PC-3 (cell line): ENCODE data around the gene DGLUCY. TPM values are rescaled to one million over a fixed set of nuclear protein-coding genes. Genes with fewer than 3 reads are reported as not detected.

Experiments used
- ATAC-seq: fragments of 200-7000 bp; cut with Tn5 transposase; 2 replicates; pipeline ENCODE4 v1.9.1; 2020; ENCODE audit warnings: mild to moderate bottlenecking, moderate library complexity
- BruUV-seq: library from RNA; stranded (reverse); fragments of 400-500 nt; replicated peaks from 2 replicates; lab custom pipeline; 2021; lab: Mats Ljungman, UMichigan
- CTCF ChIA-PET: fragments of 300-600 bp; sonication (Branson Sonifier 250); formaldehyde crosslinking; loops from one replicate; lab custom pipeline; 2022; ENCODE audit warnings: antibody characterized with exemption; lab: Charles Lee
- POLR2A ChIA-PET: fragments of 300-600 bp; sonication (Branson Sonifier 250); formaldehyde crosslinking; loops from one replicate; lab custom pipeline; 2022; ENCODE audit warnings: antibody characterized with exemption; ENCODE audit not compliant: unreplicated experiment; lab: Charles Lee
- DNase-seq: peaks from one replicate; pipeline ENCODE4 v3.0.0-alpha.2; 2015
- H2AFZ ChIP-seq: fragments of 300-600 bp; sonication (generic); 2 replicates; pipeline ENCODE4 v1.6.0; 2016; ENCODE audit warnings: antibody characterized with exemption, low read length
- H3F3A ChIP-seq: fragments of 300-600 bp; sonication (generic); one replicate; pipeline ENCODE4 v1.6.0; 2017; ENCODE audit warnings: antibody characterized with exemption, low read length, control low read depth, mild to moderate bottlenecking; ENCODE audit not compliant: unreplicated experiment
- H3K27ac ChIP-seq: fragments of 300-600 bp; sonication (generic); 2 replicates; pipeline ENCODE4 v1.5.1; 2016; ENCODE audit warnings: mild to moderate bottlenecking, low read length
- H3K27me3 ChIP-seq: fragments of 300-600 bp; sonication (generic); 2 replicates; pipeline ENCODE4 v1.6.1; 2016; ENCODE audit warnings: low read length, mixed read lengths
- H3K36me3 ChIP-seq: fragments of 300-600 bp; sonication (generic); 2 replicates; pipeline ENCODE4 v1.6.1; 2016; ENCODE audit warnings: low read depth, mixed run types, low read length, mixed read lengths
- H3K4me1 ChIP-seq: fragments of 300-600 bp; sonication (generic); 2 replicates; pipeline ENCODE4 v1.5.1; 2016; ENCODE audit warnings: low read length; ENCODE audit not compliant: insufficient read depth
- H3K4me2 ChIP-seq: fragments of 300-600 bp; sonication (generic); 2 replicates; pipeline ENCODE4 v1.6.0; 2016; ENCODE audit warnings: low read length
- H3K4me3 ChIP-seq: fragments of 300-600 bp; sonication (generic); 2 replicates; pipeline ENCODE4 v1.5.1; 2016; ENCODE audit warnings: mild to moderate bottlenecking, low read length, mixed read lengths
- H3K79me2 ChIP-seq: fragments of 300-600 bp; sonication (generic); 2 replicates; pipeline ENCODE4 v1.6.1; 2017; ENCODE audit warnings: low read length, mixed read lengths
- H3K9ac ChIP-seq: fragments of 300-600 bp; sonication (generic); 2 replicates; pipeline ENCODE4 v1.6.0; 2016; ENCODE audit warnings: mild to moderate bottlenecking, low read length
- H3K9me2 ChIP-seq: fragments of 300-600 bp; sonication (generic); replicated peaks from 2 replicates; pipeline ENCODE4 v1.6.1; 2016; ENCODE audit warnings: mixed run types, low read length, mixed read lengths
- H3K9me3 ChIP-seq: fragments of 300-600 bp; sonication (generic); 2 replicates; pipeline ENCODE4 v1.6.1; 2016; ENCODE audit warnings: low read length, mixed read lengths
- H4K20me1 ChIP-seq: fragments of 300-600 bp; sonication (generic); 2 replicates; pipeline ENCODE4 v1.6.1; 2016; ENCODE audit warnings: low read length, mixed read lengths
- EZH2 ChIP-seq: fragments of 300-600 bp; sonication (generic); IDR thresholded peaks from one replicate; pipeline ENCODE4 v1.6.1; 2017; ENCODE audit warnings: antibody characterized with exemption, mild to moderate bottlenecking, low read length; ENCODE audit not compliant: unreplicated experiment
- EZH2phosphoT487 ChIP-seq: fragments of 300-600 bp; sonication (generic); IDR thresholded peaks from 2 replicates; pipeline ENCODE4 v1.6.1; 2018; ENCODE audit warnings: mild to moderate bottlenecking, antibody characterized with exemption, low read length, borderline replicate concordance
- intact Hi-C: fragments of 100-400 bp; cut with micrococcal nuclease; formaldehyde crosslinking; loops from 2 replicates; pipeline ENCODE4 v1.9.0; 2023
- total RNA-seq: library from RNA; depleted of rRNA; stranded (reverse); fragments of >200 nt; gene quantifications from 2 replicates; pipeline ENCODE4 v1.2.3, GENCODE V29; 2014
- TF ChIP-seq, protein P1 (sequence below): fragments of 300-600 bp; sonication (generic); conservative IDR thresholded peaks from 2 replicates; pipeline ENCODE4 v1.5.1; 2017; ENCODE audit warnings: antibody characterized with exemption, low read depth, mild to moderate bottlenecking, low read length

Gene DGLUCY
- total RNA-seq, 1 experiment from 2014 or later = 0.84 TPM

DNA sequence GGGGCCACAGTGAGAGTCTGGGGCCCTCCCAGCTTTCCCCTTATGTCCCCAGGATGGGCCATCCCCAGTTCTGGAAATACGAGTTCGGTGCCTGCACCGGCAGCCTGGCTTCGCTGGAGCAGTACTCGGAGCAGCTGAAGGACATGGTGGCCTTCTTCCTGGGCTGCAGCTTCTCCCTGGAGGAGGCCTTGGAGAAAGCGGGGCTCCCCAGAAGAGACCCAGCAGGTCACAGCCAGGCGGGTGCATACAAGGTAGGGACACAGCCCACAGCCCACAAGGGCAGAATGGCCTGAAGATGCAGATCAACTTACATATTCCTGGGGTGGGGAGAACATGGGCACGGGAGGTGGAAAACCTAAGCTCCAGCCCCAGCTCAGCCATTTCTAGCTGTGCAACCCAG lies 56.1 kb downstream of the DGLUCY start:
- Histone ChIP-seq H3K4me1 (peaks cover 6% of the 10 kb centered on the region), H3K9me2 (no peaks in the 10 kb centered on the region), H3K9me3 (no peaks in the 10 kb centered on the region), H3K79me2 (no peaks in the 10 kb centered on the region), H3F3A (no peaks in the 10 kb centered on the region), H4K20me1 (no peaks in the 10 kb centered on the region), H3K36me3 (no peaks in the 10 kb centered on the region), H3K27me3 (no peaks in the 10 kb centered on the region), H3K4me2 (no peak overlapping the region), H3K4me3 (no peak overlapping the region), H2AFZ (no peak overlapping the region), H3K27ac (no peak overlapping the region), H3K9ac (no peak overlapping the region)
- TF ChIP-seq, protein P1, sequence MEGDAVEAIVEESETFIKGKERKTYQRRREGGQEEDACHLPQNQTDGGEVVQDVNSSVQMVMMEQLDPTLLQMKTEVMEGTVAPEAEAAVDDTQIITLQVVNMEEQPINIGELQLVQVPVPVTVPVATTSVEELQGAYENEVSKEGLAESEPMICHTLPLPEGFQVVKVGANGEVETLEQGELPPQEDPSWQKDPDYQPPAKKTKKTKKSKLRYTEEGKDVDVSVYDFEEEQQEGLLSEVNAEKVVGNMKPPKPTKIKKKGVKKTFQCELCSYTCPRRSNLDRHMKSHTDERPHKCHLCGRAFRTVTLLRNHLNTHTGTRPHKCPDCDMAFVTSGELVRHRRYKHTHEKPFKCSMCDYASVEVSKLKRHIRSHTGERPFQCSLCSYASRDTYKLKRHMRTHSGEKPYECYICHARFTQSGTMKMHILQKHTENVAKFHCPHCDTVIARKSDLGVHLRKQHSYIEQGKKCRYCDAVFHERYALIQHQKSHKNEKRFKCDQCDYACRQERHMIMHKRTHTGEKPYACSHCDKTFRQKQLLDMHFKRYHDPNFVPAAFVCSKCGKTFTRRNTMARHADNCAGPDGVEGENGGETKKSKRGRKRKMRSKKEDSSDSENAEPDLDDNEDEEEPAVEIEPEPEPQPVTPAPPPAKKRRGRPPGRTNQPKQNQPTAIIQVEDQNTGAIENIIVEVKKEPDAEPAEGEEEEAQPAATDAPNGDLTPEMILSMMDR = no peak
- TF ChIP-seq EZH2phosphoT487 (no peak), EZH2 (no peak)
- ChIA-PET CTCF (no interaction called here), POLR2A (no interaction called here)
- intact Hi-C loops = no loop called here
- ATAC-seq = no peak
- BruUV-seq = no TSS peak
- no peak for DNase-seq

DNA sequence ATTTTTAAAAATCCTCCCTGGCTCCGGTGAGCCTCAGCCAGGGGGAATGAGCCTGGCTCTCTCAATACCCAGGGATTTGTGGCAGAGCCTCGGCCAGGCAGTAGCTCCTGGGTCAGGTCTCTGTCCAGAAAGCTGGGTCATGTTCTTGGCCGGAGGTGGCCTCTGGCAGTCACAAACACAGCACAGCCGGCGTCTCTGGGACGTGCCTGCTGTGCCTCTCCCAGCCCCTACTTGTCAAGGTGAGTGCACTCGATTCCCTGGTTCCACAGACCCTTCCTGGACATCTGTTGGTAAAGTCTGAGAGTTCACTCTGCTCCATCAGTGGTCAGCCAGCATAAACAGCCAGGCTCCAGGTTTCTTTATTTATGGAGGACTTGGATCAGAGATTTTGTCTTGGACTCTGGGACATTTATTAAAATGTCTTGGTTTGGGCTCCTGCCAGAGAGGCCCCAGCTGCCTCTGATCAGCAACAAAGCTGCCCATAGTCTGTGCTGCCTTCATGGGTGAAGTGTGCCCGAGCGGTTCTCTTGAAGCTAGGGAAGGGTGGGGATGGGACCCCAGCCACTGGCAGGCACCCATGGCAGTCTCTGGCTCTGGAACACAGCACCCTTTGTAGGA lies 56.7 kb downstream of the DGLUCY start:
- no peak overlapping the region for H3K4me3 ChIP-seq
- no peaks in the 10 kb centered on the region for H3K4me1 ChIP-seq
- no peaks in the 10 kb centered on the region for H3K9me2 ChIP-seq
- no peak for DNase-seq
- POLR2A ChIA-PET = no interaction called here
- no peak overlapping the region for H2AFZ ChIP-seq
- no peaks in the 10 kb centered on the region for H3K36me3 ChIP-seq
- no peak overlapping the region for H3K9ac ChIP-seq
- CTCF ChIA-PET = no interaction called here
- intact Hi-C loops = no loop called here
- no peaks in the 10 kb centered on the region for H3K9me3 ChIP-seq
- no peak overlapping the region for H3K4me2 ChIP-seq
- no peaks in the 10 kb centered on the region for H3F3A ChIP-seq
- TF ChIP-seq, protein P1 = no peak
- no peak for TF ChIP-seq EZH2
- TF ChIP-seq EZH2phosphoT487 = no peak
- no peaks in the 10 kb centered on the region for H4K20me1 ChIP-seq
- ATAC-seq = no peak
- H3K27ac ChIP-seq = no peak overlapping the region
- H3K79me2 ChIP-seq = no peaks in the 10 kb centered on the region
- no peaks in the 10 kb centered on the region for H3K27me3 ChIP-seq
- no TSS peak for BruUV-seq

DNA sequence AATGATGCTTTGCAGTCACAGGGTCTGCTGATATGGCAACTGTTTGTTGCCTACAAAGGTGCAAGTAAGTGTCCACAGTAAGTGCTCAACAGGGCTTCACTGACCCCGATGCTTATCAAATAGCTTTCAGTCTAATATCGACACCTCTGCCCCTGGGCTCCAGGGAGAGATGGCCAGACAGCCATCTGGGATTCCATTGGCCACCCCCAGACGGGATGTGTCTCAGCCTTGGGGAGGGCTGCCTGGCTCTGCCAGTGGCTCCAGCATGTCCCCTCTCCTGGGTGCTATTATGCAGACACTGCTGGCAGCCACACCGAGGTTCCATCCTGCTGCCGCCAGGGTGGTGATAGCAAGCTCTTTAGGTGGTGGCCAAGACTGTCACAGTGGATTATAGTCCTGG lies 57.4 kb downstream of the DGLUCY start:
- Histone ChIP-seq H3K4me2 (no peak overlapping the region), H4K20me1 (no peaks in the 10 kb centered on the region), H3K9me3 (no peaks in the 10 kb centered on the region), H2AFZ (no peak overlapping the region), H3K27me3 (no peaks in the 10 kb centered on the region), H3K27ac (no peak overlapping the region), H3K79me2 (no peaks in the 10 kb centered on the region), H3F3A (no peaks in the 10 kb centered on the region), H3K4me1 (no peaks in the 10 kb centered on the region), H3K36me3 (no peaks in the 10 kb centered on the region), H3K9me2 (no peaks in the 10 kb centered on the region), H3K4me3 (no peak overlapping the region), H3K9ac (no peak overlapping the region)
- intact Hi-C loops = no loop called here
- POLR2A ChIA-PET = no interaction called here
- ATAC-seq (no peak), DNase-seq (no peak)
- TF ChIP-seq, protein P1 = no peak
- TF ChIP-seq EZH2 (no peak), EZH2phosphoT487 (no peak)
- CTCF ChIA-PET = interaction anchor here (1.1 kb wide), 1 partner anchor 269 kb away, joined by 6 read pairs; no protein-coding TSS in a partner anchor
- BruUV-seq = no TSS peak
